OCI-LY7 (cell line): ENCODE data around the gene TNS1. TPM values are rescaled to one million over a fixed set of nuclear protein-coding genes. Genes with fewer than 3 reads are reported as not detected.

Experiments used
- BruUV-seq: library from RNA; stranded (reverse); fragments of 400-500 nt; replicated peaks from 2 replicates; lab custom pipeline; 2021; lab: Mats Ljungman, UMichigan
- CTCF ChIA-PET: fragments of 300-600 bp; sonication (Branson Sonifier 250); formaldehyde crosslinking; loops from one replicate; lab custom pipeline; 2022; ENCODE audit warnings: antibody characterized with exemption; ENCODE audit not compliant: unreplicated experiment; lab: Charles Lee
- POLR2A ChIA-PET: fragments of 300-600 bp; sonication (Branson Sonifier 250); formaldehyde crosslinking; loops from one replicate; lab custom pipeline; 2022; ENCODE audit warnings: antibody characterized with exemption; lab: Charles Lee
- DNase-seq: peaks from one replicate; pipeline ENCODE4 v3.0.0-alpha.2; 2015; ENCODE audit warnings: low spot score
- H2AFZ ChIP-seq: fragments of 200-600 bp; sonication (generic), shearing (Covaris generic); 2 replicates; pipeline ENCODE4 v1.6.1; 2014; ENCODE audit warnings: mild to moderate bottlenecking, antibody characterized with exemption, low read length, moderate library complexity
- H3K27ac ChIP-seq: fragments of 200-600 bp; sonication (generic); 2 replicates; pipeline ENCODE4 v1.5.1; 2014; ENCODE audit warnings: mixed run types, low read depth, mild to moderate bottlenecking, moderate library complexity, low read length, inconsistent platforms; ENCODE audit not compliant: poor library complexity, severe bottlenecking
- H3K36me3 ChIP-seq: fragments of 200-600 bp; sonication (generic); 2 replicates; pipeline ENCODE4 v1.6.1; 2014; ENCODE audit warnings: mild to moderate bottlenecking, antibody characterized with exemption, low read length, moderate library complexity, mixed read lengths; ENCODE audit not compliant: insufficient read depth
- H3K4me1 ChIP-seq: fragments of 200-600 bp; sonication (generic); 2 replicates; pipeline ENCODE4 v1.5.1; 2014; ENCODE audit warnings: mild to moderate bottlenecking, low read length; ENCODE audit not compliant: insufficient read depth, poor library complexity, severe bottlenecking
- H3K4me2 ChIP-seq: fragments of 200-600 bp; sonication (generic); 2 replicates; pipeline ENCODE4 v1.6.1; 2014; ENCODE audit warnings: mild to moderate bottlenecking, low read length
- H3K4me3 ChIP-seq: fragments of 200-600 bp; sonication (generic); 2 replicates; pipeline ENCODE4 v1.5.1; 2014; ENCODE audit warnings: mild to moderate bottlenecking, low read depth, low read length; ENCODE audit not compliant: poor library complexity, severe bottlenecking
- H3K79me2 ChIP-seq: fragments of 200-600 bp; sonication (generic); 2 replicates; pipeline ENCODE4 v1.6.1; 2016; ENCODE audit warnings: low read depth, mild to moderate bottlenecking, low read length, moderate library complexity, mixed read lengths; ENCODE audit not compliant: insufficient read depth
- H3K9me2 ChIP-seq: fragments of 200-600 bp; sonication (generic); 2 replicates; pipeline ENCODE4 v1.6.1; 2016; ENCODE audit warnings: mild to moderate bottlenecking, low read length, mixed read lengths; ENCODE audit not compliant: insufficient read depth
- H3K9me3 ChIP-seq: fragments of 200-600 bp; sonication (generic); 2 replicates; pipeline ENCODE4 v1.6.1; 2014; ENCODE audit warnings: mild to moderate bottlenecking, mixed run types, low read length, mixed read lengths
- H4K20me1 ChIP-seq: fragments of 200-600 bp; sonication (generic); 2 replicates; pipeline ENCODE4 v1.6.1; 2014; ENCODE audit warnings: mild to moderate bottlenecking, antibody characterized with exemption, low read length, moderate library complexity, mixed read lengths; ENCODE audit not compliant: insufficient read depth
- CTCF ChIP-seq: fragments of 200-600 bp; sonication (generic); conservative IDR thresholded peaks from 2 replicates; pipeline ENCODE4 v1.5.1; 2014; ENCODE audit warnings: mild to moderate bottlenecking, antibody characterized with exemption, low read length, moderate library complexity, mixed read lengths
- EZH2phosphoT487 ChIP-seq: fragments of 200-600 bp; sonication (generic); IDR thresholded peaks from 2 replicates; pipeline ENCODE4 v1.6.1; 2018; ENCODE audit warnings: low read depth, borderline replicate concordance, mild to moderate bottlenecking, mixed run types, antibody characterized with exemption, low read length, moderate library complexity, mixed read lengths
- intact Hi-C: fragments of 100-400 bp; cut with micrococcal nuclease; formaldehyde crosslinking; loops from one replicate; pipeline ENCODE4 v1.10.0; 2022; ENCODE audit not compliant: unreplicated experiment
- total RNA-seq, 2 experiments: library from RNA; depleted of rRNA in 1 of 2; stranded (reverse); fragments of >200 nt in 1 of 2; shearing (Covaris generic) in 1 of 2; gene quantifications; 2 replicates each; pipeline ENCODE4 v1.2.3, GENCODE V29; 2014 to 2022

TNS1 gene
- total RNA-seq, 2 experiments from 2014 or later: not detected

GRCh38 chr2:217941886-217942728 is 60.7 kb downstream of the TNS1 start:
- Histone ChIP-seq H3K9me2 (no peaks in the 10 kb centered on the region), H2AFZ (no peak overlapping the region), H4K20me1 (no peaks in the 10 kb centered on the region), H3K9me3 (no peaks in the 10 kb centered on the region), H3K79me2 (no peaks in the 10 kb centered on the region), H3K4me1 (no peaks in the 10 kb centered on the region), H3K4me3 (no peak overlapping the region), H3K4me2 (no peak overlapping the region), H3K36me3 (no peaks in the 10 kb centered on the region), H3K27ac (no peak overlapping the region)
- DNase-seq: no peak
- ChIA-PET POLR2A (no interaction called here), CTCF (no interaction called here)
- no TSS peak for BruUV-seq
- TF ChIP-seq EZH2phosphoT487 (no peak), CTCF (no peak)
- intact Hi-C loops: no loop called here

GRCh38 chr2:217941339-217941738 is 61.5 kb downstream of the TNS1 start:
- H3K79me2 ChIP-seq: no peaks in the 10 kb centered on the region
- no peak overlapping the region for H3K27ac ChIP-seq
- TF ChIP-seq CTCF (no peak), EZH2phosphoT487 (no peak)
- ChIA-PET CTCF (no interaction called here), POLR2A (no interaction called here)
- no peak overlapping the region for H2AFZ ChIP-seq
- H3K4me3 ChIP-seq: no peak overlapping the region
- H3K4me1 ChIP-seq: no peaks in the 10 kb centered on the region
- H3K9me2 ChIP-seq: no peaks in the 10 kb centered on the region
- intact Hi-C loops: no loop called here
- no peaks in the 10 kb centered on the region for H3K9me3 ChIP-seq
- no TSS peak for BruUV-seq
- no peak for DNase-seq
- no peaks in the 10 kb centered on the region for H3K36me3 ChIP-seq
- no peaks in the 10 kb centered on the region for H4K20me1 ChIP-seq
- no peak overlapping the region for H3K4me2 ChIP-seq
